ENCODE measurements around the gene ARHGDIB. TPM values are rescaled to one million over a fixed set of nuclear protein-coding genes. Genes with fewer than 3 reads are reported as not detected.

Gene ARHGDIB
- polyA plus RNA-seq, 1 experiment: 31.7 TPM

DNA sequence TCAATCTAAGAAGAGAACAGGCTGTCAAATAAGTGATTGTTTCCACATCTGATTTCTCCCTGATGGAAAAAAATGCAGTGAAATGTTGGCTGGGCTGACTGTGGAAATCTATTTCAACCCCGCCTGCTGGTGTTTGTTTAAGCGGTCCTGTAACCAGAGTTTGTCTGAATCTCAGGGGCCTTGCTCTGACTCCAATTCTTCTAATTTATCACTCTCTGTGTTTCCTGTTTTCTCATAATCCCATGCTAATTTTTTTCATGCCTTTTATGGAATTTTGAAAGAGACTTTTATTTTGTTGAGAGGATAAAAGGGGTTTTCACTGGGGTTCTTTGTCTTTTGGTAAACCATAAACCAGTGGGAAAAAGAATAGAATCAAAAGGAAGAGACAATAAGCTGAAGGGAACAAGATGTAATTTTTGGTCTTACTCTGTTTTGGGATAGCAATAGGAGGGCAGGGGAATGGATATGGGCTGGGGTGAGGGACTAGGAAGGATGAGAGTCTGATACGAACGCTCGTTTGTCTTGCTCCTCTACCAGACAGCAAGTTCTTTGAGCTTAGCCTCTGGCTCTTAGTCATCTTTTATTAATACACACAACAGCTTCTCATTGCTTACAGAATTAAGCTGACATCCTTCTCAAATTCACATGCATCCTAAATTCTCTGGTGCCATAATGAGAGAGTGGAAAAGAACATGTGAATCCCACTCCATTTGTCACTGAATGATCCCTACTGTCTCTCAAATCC, 67.7 kb downstream of the ARHGDIB start:
- H3K27me3 ChIP-seq (ENCODE audit: control insufficient read depth, insufficient read depth, low read length): peaks cover 3% of the 10 kb centered on the region; the same call in 1 of the 2 replicates
- TF ChIP-seq, protein P1, sequence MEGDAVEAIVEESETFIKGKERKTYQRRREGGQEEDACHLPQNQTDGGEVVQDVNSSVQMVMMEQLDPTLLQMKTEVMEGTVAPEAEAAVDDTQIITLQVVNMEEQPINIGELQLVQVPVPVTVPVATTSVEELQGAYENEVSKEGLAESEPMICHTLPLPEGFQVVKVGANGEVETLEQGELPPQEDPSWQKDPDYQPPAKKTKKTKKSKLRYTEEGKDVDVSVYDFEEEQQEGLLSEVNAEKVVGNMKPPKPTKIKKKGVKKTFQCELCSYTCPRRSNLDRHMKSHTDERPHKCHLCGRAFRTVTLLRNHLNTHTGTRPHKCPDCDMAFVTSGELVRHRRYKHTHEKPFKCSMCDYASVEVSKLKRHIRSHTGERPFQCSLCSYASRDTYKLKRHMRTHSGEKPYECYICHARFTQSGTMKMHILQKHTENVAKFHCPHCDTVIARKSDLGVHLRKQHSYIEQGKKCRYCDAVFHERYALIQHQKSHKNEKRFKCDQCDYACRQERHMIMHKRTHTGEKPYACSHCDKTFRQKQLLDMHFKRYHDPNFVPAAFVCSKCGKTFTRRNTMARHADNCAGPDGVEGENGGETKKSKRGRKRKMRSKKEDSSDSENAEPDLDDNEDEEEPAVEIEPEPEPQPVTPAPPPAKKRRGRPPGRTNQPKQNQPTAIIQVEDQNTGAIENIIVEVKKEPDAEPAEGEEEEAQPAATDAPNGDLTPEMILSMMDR (IDR thresholded peaks at IDR 0.05; ENCODE audit: insufficient read depth, low read depth, low read length): no peak
- no peaks in the 10 kb centered on the region for H3K36me3 ChIP-seq (ENCODE audit: control insufficient read depth, insufficient read depth, low read length)
- ChIA-PET CTCF (interaction anchor here (0.7 to 1.5 kb wide), 4 partner anchors 9 to 143 kb away, joined by 3 to 7 read pairs (median 4); no protein-coding TSS in a partner anchor), POLR2A (no interaction called here)
- DNase-seq (ENCODE audit: low read depth): no peak
- no peak overlapping the region for H3K4me3 ChIP-seq (ENCODE audit: low read depth, low read length)

DNA sequence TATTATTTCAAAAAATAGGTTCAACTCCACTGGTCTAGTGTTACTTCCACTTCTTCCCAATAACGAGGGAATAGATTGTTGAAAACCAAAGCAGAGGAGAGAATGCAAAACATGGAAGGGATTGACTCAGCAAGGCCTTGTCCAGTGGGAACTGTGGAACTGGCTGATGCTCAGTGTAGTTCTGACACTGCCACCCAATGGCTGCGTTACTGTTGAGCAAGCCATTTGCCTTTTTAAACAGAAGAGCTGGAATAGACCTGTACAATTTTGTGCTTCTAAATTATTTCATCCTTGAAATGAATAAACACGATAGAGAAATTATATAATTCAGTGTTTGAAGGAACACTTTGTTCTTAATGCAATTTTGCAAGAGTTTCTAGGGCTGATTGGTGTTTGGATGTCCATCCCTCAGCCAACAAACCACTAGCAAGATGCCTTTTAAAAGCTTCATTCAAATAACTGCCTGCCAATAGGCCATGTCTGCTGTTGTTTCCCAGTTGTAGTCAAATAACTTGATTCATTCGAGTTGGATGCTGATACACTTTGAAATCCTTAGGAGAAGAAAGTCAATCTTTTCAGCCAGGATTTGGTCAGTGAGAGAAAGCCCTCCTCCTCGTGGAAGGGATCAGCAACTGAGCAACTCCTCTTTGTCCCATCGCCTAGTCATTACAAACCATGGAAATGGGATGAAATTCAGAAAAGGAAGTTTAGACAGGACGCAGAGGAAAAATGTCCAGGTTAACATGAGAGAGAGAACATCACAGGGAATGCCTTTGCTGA, 68.5 kb downstream of the ARHGDIB start:
- CTCF ChIA-PET: interaction anchor here (0.8 to 1.3 kb wide), 2 partner anchors 44 to 142 kb away, joined by 3 to 7 read pairs; no protein-coding TSS in a partner anchor
- Histone ChIP-seq H3K4me3 (ENCODE audit: low read depth, low read length) (no peak overlapping the region), H3K27me3 (ENCODE audit: control insufficient read depth, insufficient read depth, low read length) (peaks cover 3% of the 10 kb centered on the region; the same call in 1 of the 2 replicates), H3K36me3 (ENCODE audit: control insufficient read depth, insufficient read depth, low read length) (no peaks in the 10 kb centered on the region)
- DNase-seq (ENCODE audit: low read depth): no peak
- POLR2A ChIA-PET: no interaction called here
- TF ChIP-seq, protein P1 (IDR thresholded peaks at IDR 0.05; ENCODE audit: insufficient read depth, low read depth, low read length): no peak

Other genes with a start within 250 kb of the ARHGDIB start
- 12.3 and 12.8 TPM in 2 replicates for gene WBP11, start 158.1 kb downstream of the ARHGDIB start, polyA plus RNA-seq (2011; rRNA removed)
- 0.71 and 1.3 TPM in 2 replicates for gene C12orf60, start 157.9 kb downstream of the ARHGDIB start, polyA plus RNA-seq (2011; rRNA removed)
- 0.45 and 1.2 TPM in 2 replicates for gene SMCO3, start 147.4 kb downstream of the ARHGDIB start, polyA plus RNA-seq (2011; rRNA removed)
- 0.12 TPM in 1 of 2 replicates, not detected in the other for gene ART4, start 118.1 kb downstream of the ARHGDIB start, polyA plus RNA-seq (2011; rRNA removed)
- 116 and 193 TPM in 2 replicates for gene MGP, start 75.7 kb downstream of the ARHGDIB start, polyA plus RNA-seq (2011; rRNA removed)
- gene ERP27, start 23.1 kb downstream of the ARHGDIB start, polyA plus RNA-seq (2011; rRNA removed): 0.66 and 0.93 TPM in 2 replicates
- not detected in 2 replicates for gene PDE6H, start 11.4 kb upstream of the ARHGDIB start, polyA plus RNA-seq (2011; rRNA removed)

All from BJ (cell line).